LNCAP (cell line): ENCODE measurements around the gene DUS1L.

Experiments
- TF ChIP-seq, protein P1 (sequence below): fragments of 450-650 bp; IDR thresholded peaks from 2 replicates; pipeline ENCODE4 v1.5.1; 2017; ENCODE audit warnings: mild to moderate bottlenecking

DUS1L gene

DNA sequence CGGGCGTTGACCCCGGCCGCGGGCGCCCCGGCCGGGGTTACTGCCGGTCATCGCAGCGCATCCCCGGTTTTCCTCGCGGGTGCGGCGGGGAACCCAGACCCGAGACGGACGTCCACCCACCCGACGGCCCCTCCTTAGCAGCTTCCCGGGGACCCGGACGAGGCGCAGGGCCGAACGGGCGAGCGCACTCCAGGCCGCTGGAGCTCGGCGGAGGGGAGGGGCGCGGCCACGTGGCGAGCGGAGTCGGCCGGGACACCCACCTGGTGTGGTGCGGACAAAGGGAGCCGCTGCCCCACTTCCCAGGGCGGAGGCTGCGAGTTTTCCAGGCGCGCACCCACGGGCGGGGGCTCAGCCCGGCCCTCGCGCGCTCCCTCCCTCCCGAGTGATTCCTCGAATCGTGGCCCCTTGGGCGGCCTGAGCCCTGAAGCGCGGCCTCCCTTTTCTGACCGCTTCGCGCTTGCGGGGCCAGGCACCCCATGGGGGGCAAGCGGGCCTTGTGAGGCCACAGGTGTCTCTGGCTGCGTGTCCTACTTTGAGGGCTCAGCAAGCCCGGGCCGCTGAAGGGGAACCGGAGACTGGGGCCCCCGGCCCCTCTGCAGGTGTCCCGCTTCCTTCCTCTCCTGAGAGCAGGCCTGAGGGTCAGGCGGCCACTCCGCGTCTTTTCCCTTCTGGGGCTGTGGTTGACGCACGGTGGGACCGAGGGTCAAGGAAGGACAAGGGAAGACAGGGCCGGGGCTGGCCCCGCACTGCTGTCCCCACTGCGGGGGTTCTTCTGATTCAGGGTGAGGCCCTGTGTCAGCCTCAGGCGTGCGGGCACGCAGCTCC, 33.5 kb upstream of the DUS1L start:
- TF ChIP-seq, protein P1, sequence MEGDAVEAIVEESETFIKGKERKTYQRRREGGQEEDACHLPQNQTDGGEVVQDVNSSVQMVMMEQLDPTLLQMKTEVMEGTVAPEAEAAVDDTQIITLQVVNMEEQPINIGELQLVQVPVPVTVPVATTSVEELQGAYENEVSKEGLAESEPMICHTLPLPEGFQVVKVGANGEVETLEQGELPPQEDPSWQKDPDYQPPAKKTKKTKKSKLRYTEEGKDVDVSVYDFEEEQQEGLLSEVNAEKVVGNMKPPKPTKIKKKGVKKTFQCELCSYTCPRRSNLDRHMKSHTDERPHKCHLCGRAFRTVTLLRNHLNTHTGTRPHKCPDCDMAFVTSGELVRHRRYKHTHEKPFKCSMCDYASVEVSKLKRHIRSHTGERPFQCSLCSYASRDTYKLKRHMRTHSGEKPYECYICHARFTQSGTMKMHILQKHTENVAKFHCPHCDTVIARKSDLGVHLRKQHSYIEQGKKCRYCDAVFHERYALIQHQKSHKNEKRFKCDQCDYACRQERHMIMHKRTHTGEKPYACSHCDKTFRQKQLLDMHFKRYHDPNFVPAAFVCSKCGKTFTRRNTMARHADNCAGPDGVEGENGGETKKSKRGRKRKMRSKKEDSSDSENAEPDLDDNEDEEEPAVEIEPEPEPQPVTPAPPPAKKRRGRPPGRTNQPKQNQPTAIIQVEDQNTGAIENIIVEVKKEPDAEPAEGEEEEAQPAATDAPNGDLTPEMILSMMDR: no peak

DNA sequence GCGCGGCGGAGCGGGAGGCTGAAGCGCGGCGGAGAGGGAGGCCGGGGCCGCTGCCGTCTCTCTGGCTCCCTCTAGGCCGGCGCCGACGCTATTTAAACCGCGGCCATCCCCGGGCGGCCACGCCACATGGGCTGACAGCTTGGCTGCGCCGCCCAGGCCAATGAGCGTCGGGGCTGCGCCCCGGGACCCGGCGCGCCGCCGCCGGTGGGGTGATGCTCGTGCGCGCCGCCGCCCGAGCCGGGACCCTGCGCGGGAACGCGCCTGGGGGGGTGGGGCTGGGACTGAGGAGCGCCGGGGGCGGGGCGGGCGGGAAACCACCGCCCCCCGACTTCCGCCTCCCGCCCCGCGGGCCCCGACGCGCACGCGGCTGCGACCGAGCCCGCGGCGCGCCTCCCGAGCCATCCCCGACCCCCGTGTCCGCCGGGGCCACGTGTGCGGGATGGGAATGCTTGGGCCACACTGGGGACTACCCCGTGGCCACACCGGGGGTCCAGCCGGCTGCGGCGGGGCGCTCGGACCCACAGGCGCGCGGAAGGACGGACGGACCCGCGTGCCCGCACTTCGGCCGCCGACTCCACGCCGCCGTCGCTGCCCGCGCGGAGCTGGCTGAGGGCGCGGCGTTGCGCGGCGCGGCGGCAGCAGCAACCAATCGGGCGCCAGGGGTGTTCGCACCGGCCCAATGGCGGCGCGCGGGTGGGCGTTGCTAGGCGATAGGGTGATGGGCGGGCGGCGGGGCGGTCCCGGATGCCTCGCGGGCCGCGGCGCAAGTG, 32.8 kb upstream of the DUS1L start, which contains the start of gene FASN:
FASN (minus strand) TSS at position 68 of the 770 bp plus-strand sequence. CDS start 1,791 bp downstream, outside the sequence.
- TF ChIP-seq, protein P1: peak; percentile 39

DNA sequence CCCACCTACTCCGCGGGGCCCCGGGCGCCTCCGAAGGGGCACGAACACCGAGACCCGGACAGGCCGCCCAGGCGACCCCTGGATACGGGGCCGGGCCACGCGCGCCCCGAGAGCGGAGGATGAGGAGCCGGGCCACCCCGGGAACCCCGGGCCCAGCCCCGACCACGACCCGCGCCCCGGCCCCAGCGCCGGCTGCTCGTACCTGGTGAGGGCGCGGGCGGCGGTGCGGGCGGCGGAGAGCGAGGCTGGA, 32.2 kb upstream of the DUS1L start:
- TF ChIP-seq, protein P1: no peak

DNA sequence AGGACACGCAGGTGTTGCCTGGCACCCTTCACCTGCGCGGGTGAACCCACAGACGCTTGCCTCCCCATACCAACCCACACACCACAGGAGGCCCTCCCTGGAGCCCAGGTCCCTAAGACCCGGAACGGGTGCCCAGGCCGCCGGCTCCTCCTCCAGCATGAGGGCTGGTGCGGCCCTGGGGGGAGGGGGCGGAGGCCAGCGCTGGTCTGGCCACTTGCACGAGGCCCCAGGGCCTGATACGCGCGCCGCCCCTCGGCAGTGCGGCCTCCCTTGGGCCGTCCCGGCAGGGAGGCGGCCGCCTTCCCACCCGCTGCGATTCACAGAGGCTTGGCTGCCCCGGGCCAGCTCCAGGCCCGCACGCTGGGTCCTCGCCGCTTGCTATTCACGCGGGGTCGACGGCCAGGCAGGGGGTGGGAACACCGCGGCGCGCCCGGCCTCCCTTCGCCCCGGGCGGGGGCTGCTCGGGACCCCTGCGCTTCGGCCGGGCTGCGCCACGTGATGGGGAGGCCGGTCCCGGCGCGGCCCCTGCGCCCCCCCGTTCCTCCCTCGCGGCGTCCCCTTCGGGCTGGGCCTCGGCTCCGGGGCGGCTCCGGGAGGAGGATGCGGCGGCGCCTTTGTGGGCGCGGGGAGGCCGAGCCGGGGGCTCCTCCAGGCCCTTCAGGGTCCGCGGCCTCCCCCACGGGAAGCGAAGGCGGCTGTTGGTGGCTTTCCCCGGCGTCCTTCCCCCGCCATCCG, 31.7 kb upstream of the DUS1L start:
- TF ChIP-seq, protein P1: no peak

DNA sequence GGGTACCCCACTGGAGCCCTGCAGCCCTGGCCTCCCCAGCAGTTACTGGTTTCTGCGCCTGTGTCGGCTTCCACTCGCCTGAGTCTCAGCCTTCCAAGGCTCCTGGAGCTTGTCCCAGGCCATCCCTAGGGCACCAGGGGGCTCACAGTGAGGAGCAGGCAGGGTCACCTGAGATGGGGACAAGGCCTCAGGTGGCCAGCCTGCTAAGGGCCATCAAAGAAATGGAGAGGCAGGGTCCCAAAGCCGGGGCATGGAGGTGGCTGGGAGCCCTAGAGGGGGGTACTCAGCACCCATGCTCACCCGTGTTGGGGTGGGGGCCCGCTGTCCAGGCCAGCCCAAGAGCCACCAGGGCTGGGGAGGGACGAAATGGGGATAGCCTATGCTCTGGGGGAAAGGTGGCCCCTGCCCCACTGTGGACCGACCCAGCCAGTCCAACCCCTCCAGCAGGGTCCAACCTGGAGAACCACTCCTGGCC, 31.1 kb upstream of the DUS1L start:
- TF ChIP-seq, protein P1: no peak

DNA sequence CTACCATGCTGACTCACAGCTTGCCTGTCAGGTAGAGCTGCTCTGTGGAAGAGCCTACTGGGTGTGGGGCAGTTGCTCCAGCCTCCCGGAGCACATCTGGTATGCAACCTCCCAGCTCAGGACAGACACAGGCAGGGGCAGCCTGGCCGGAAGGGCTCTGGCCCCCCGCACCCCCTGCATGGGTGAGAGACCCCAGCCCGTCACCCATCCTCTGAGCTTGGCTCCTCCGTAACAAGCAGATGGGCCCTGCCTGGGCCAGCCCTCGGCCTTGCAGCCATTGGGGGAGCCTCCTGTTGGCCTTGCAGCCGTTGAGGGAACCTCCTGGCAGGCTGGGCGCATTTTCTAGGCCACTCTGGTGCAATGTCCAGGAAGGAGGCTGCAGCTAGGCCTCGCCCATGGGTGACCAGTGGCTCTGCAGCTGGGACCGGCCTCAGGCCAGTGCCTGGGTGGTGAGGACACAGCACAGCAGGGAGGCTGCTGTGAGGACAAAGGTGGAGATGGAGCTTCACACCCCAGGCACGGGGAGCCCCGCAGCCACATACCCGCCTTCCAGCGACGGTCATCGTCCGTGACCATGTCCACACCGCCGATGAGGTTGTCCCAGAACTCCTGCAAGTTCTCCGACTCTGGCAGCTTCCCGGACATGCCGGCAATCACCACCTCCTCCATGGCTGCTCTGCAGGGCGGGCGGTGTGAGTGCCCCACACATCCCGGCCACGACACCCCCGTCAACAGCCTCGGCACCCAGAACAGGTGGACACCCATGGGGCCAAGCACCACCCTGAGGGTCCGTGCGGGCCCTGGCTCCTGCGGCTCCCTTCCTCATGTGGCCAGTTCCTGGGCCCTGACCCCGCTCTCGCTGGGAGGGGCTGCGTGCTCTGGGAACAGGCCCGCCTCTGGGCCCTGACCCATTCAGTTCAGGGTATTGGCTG, 30.4 kb upstream of the DUS1L start:
- TF ChIP-seq, protein P1: no peak
